Mesodermal cell (in vitro differentiated cells): ENCODE data around the gene S1PR2.

Experiments used
- H3K27ac ChIP-seq: 2 replicates; pipeline ENCODE4 v1.7.0; 2013; ENCODE audit warnings: mild to moderate bottlenecking, low read depth, low read length, moderate library complexity; ENCODE audit not compliant: severe bottlenecking
- H3K36me3 ChIP-seq: 2 replicates; pipeline ENCODE4 v1.7.1; 2013; ENCODE audit warnings: mild to moderate bottlenecking, low read length, moderate library complexity; ENCODE audit not compliant: control insufficient read depth, insufficient read depth
- H3K4me1 ChIP-seq: one replicate; pipeline ENCODE4 v1.7.1; 2013; ENCODE audit warnings: mild to moderate bottlenecking, low read length; ENCODE audit not compliant: insufficient read depth, control insufficient read depth, poor library complexity, severe bottlenecking
- H3K4me3 ChIP-seq: 2 replicates; pipeline ENCODE4 v1.7.0; 2013; ENCODE audit warnings: low read length, control low read depth, mild to moderate bottlenecking; ENCODE audit not compliant: insufficient read depth, poor library complexity, severe bottlenecking; ENCODE audit errors: extremely low read depth
- H3K9me3 ChIP-seq: 2 replicates; pipeline ENCODE4 v1.7.1; 2013; ENCODE audit warnings: mild to moderate bottlenecking, low read length, moderate library complexity; ENCODE audit not compliant: control insufficient read depth
- WGBS, 2 experiments: methylation state at CpG; one replicate each; pipeline ENCODE4 v1.1.5; 2013; ENCODE audit warnings: missing lambda C conversion rate in 2 of 2; ENCODE audit not compliant: insufficient coverage in 2 of 2; 5-methylcytosine and 5-hydroxymethylcytosine counted together

The S1PR2 gene

GRCh38 chr19:10222201-10222890, 8.8 kb downstream of the S1PR2 start:
- Histone ChIP-seq H3K4me3 (no peak overlapping the region), H3K4me1 (peaks cover 4% of the 10 kb centered on the region), H3K36me3 (peaks cover 8% of the 10 kb centered on the region), H3K9me3 (no peaks in the 10 kb centered on the region), H3K27ac (no peak overlapping the region)
- WGBS, 2 experiments = 94 to 97% methylated on average over 7 to 12 of the region's 14 CpGs

GRCh38 chr19:10220695-10221094, 10.4 kb downstream of the S1PR2 start:
- no peak overlapping the region for H3K27ac ChIP-seq
- 86 to 100% methylated on average over 4 to 5 of the region's 7 CpGs for WGBS, 2 experiments
- H3K4me3 ChIP-seq = no peak overlapping the region
- peaks cover 8% of the 10 kb centered on the region for H3K36me3 ChIP-seq
- no peaks in the 10 kb centered on the region for H3K9me3 ChIP-seq
- H3K4me1 ChIP-seq = no peaks in the 10 kb centered on the region

- peaks cover 6% of the 10 kb centered on the region for H3K36me3 ChIP-seq
- H3K27ac ChIP-seq = no peak overlapping the region
- H3K4me3 ChIP-seq = no peak overlapping the region
- H3K9me3 ChIP-seq = no peaks in the 10 kb centered on the region
- WGBS, 2 experiments = 72% methylated on average over 2 of the region's 3 CpGs; no CpG with 5 or more reads in 1 of the 2 experiments
- H3K4me1 ChIP-seq = no peaks in the 10 kb centered on the region
Measured at GRCh38 chr19:10219678-10220077, 11.5 kb downstream of the S1PR2 start.

- H3K9me3 ChIP-seq = no peaks in the 10 kb centered on the region
- 78 to 94% methylated on average over 5 of the region's 9 CpGs for WGBS, 2 experiments
- H3K36me3 ChIP-seq = no peaks in the 10 kb centered on the region
- H3K4me3 ChIP-seq = no peak overlapping the region
- no peak overlapping the region for H3K27ac ChIP-seq
- H3K4me1 ChIP-seq = no peaks in the 10 kb centered on the region
Measured at GRCh38 chr19:10217085-10217484, 14.0 kb downstream of the S1PR2 start.

GRCh38 chr19:10214784-10215183, 16.3 kb downstream of the S1PR2 start:
- Histone ChIP-seq H3K36me3 (no peaks in the 10 kb centered on the region), H3K27ac (no peak overlapping the region), H3K4me3 (no peak overlapping the region), H3K9me3 (no peaks in the 10 kb centered on the region), H3K4me1 (no peaks in the 10 kb centered on the region)
- WGBS, 2 experiments = 70 to 72% methylated on average over 3 of the region's 5 CpGs

GRCh38 chr19:10211691-10212090, 19.4 kb downstream of the S1PR2 start:
- H3K27ac ChIP-seq = no peak overlapping the region
- H3K36me3 ChIP-seq = no peaks in the 10 kb centered on the region
- H3K4me1 ChIP-seq = no peaks in the 10 kb centered on the region
- H3K9me3 ChIP-seq = no peaks in the 10 kb centered on the region
- no peak overlapping the region for H3K4me3 ChIP-seq
- WGBS, 2 experiments = 94 to 96% methylated on average over 5 to 6 of the region's 6 CpGs

GRCh38 chr19:10211061-10211460, 20.1 kb downstream of the S1PR2 start:
- Histone ChIP-seq H3K4me3 (no peak overlapping the region), H3K27ac (no peak overlapping the region), H3K36me3 (no peaks in the 10 kb centered on the region), H3K9me3 (no peaks in the 10 kb centered on the region), H3K4me1 (peaks cover 3% of the 10 kb centered on the region)
- WGBS, 2 experiments = 100% methylated on average over 1 to 3 of the region's 4 CpGs

- Histone ChIP-seq H3K27ac (no peak overlapping the region), H3K36me3 (no peaks in the 10 kb centered on the region), H3K4me1 (peaks cover 4% of the 10 kb centered on the region), H3K9me3 (no peaks in the 10 kb centered on the region), H3K4me3 (no peak overlapping the region)
- WGBS, 2 experiments = 66 to 67% methylated on average over 1 to 3 of the region's 4 CpGs
Measured at GRCh38 chr19:10209315-10209714, 21.8 kb downstream of the S1PR2 start.

GRCh38 chr19:10207026-10207425, 24.1 kb downstream of the S1PR2 start:
- no peaks in the 10 kb centered on the region for H3K36me3 ChIP-seq
- WGBS, 2 experiments = 78 to 89% methylated on average over 1 of the region's 1 CpG
- H3K4me3 ChIP-seq = no peak overlapping the region
- H3K4me1 ChIP-seq = peaks cover 4% of the 10 kb centered on the region
- no peak overlapping the region for H3K27ac ChIP-seq
- no peaks in the 10 kb centered on the region for H3K9me3 ChIP-seq

GRCh38 chr19:10206226-10206885, 24.8 kb downstream of the S1PR2 start:
- Histone ChIP-seq H3K4me3 (no peak overlapping the region), H3K9me3 (no peaks in the 10 kb centered on the region), H3K27ac (peak overlapping the region; percentile 45), H3K36me3 (no peaks in the 10 kb centered on the region), H3K4me1 (peaks cover 4% of the 10 kb centered on the region)
- 84 to 90% methylated on average over 10 of the region's 10 CpGs for WGBS, 2 experiments

- Histone ChIP-seq H3K27ac (peak overlapping the region; percentile 45), H3K4me3 (no peak overlapping the region), H3K4me1 (peaks cover 4% of the 10 kb centered on the region), H3K9me3 (no peaks in the 10 kb centered on the region), H3K36me3 (no peaks in the 10 kb centered on the region)
- WGBS, 2 experiments = 89 to 92% methylated on average over 4 of the region's 4 CpGs
Measured at GRCh38 chr19:10205636-10206035, 25.5 kb downstream of the S1PR2 start.
